Measurements from ENCODE around the gene SMC1A.
"Not testable (repeated sequence)": the region's sequence is repeated elsewhere in the genome, so short reads cannot be mapped to it uniquely, and the experiment has no call there.

The SMC1A gene

DNA sequence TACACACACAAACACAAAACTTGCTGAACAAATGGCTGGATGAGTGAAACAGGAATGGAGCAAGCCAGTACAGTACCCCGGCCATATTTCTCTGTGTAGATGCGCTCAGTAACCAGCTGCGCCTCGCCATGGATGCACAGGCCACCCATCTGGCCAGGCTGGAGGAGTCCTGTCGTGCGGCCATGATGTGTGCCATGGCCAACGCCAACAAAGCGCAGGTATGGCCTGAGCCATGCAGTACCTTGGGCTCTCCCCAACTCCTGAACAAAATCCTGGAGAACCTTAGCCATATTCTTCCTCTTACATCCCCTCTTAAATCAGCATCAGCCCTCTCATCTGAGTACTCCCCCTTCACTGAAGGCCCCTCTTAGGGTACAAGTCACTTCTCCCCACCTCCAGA lies 7.3 kb upstream of the SMC1A start:
- DNase-seq (ENCODE audit: insufficient read length, low spot score) (no peak), FAIRE-seq (no peak)

DNA sequence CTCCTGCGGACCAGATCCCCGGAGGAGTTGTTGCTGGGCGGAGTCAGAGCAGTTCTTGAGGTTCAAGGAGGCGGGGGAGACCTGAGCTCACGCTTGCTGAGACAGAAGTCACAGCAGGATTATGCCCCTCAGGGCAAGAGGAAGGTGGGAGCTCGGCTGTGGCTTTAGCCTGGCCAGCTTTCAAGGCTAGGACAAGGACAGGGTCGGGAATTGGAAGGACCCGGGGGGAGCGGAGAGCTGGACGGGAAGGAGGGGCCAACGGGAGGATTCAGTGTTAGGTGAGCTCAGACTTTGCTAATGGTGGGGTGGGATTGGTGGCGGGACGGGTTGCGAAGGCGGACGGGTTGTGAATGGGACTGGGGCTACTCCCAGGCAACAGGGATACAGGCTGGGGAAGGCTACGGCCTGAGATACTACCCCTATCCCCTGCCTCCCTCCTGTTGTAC lies 430 bp upstream of the SMC1A start, which contains the start of gene RIBC1:
Gene RIBC1, plus strand, starts transcription at position 13 of the 446 bp plus-strand sequence. CDS start 3,404 bp downstream, outside the sequence.
- DNase-seq (ENCODE audit: insufficient read length, low spot score), result no peak
- no peak for FAIRE-seq

DNA sequence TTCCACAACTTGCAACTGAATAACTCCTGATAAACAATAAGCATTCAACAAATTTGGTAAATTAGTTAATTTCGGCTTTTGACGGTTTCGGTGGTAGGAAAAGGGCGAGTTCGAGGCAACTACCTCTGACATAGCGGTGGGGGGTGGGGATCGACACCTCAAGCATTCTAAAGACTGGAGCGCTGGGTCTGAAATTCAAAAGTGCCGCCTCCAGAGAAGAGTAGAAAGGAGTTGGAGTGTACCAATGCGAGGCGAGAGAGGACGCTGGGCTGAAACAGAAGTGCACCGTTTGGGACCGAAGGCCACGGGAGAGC lies 725 bp downstream of the SMC1A start:
- no peak for FAIRE-seq
- no peak for DNase-seq (ENCODE audit: insufficient read length, low spot score)

DNA sequence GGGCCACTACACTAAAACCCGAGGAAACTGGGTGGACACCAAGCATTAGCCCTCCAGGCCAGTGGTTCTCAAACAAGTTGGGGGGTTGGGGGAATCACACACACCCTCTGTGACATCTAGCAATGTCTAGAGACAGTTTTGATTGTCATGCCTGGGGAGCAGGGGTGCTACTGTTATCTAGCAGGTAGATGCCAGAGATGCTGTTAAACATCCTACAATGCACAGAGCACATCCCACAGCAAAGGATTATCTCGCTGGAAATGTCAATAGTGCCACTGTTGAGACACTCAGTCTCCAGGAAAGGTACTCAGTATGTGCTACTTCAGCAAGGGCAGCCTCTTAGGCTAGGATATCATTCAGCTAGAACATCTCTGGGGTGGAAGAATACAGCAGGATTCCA lies 1.3 kb downstream of the SMC1A start:
- no peak for FAIRE-seq
- no peak for DNase-seq (ENCODE audit: insufficient read length, low spot score)

DNA sequence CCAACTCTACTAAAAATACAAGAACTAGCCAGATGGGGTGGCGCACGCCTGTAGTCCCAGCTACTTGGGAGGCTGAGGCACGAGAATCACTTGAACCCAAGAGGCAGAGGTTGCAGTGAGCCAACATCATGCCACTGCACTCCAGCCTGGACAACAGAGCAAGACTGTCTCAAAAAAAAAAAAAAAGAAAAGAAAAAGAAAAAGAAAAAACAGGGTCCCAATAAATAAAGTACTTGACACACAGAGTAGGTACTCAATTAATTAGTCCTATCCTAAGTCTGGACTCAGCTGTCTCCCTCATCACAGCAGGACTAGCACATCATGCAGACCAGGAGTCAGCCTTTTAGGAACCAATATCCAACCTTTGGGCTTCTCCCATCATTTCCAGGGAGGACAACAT lies 2.1 kb downstream of the SMC1A start:
- not testable (repeated sequence) for FAIRE-seq; DNase-seq (ENCODE audit: insufficient read length, low spot score)

DNA sequence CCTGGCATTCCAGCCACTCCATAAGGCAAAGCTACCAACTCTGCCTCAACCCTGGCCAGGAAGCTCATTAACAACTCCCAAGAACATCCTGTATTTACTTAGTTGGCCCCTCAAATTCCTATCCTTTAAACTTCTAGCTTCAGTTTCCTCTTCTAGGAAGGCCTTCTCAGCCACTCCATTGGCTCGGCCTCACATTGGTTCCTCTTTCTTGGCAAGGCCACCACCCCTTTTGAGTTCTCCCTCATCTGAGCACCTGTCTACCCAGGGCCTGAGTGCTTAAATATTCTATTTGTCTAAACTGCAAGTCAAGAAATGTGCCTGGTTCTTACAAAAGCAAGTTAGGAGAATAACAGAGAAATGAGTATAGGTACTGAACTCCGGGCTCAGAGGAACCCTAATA lies 10.0 kb downstream of the SMC1A start:
- no peak for FAIRE-seq
- DNase-seq (ENCODE audit: insufficient read length, low spot score), result no peak

DNA sequence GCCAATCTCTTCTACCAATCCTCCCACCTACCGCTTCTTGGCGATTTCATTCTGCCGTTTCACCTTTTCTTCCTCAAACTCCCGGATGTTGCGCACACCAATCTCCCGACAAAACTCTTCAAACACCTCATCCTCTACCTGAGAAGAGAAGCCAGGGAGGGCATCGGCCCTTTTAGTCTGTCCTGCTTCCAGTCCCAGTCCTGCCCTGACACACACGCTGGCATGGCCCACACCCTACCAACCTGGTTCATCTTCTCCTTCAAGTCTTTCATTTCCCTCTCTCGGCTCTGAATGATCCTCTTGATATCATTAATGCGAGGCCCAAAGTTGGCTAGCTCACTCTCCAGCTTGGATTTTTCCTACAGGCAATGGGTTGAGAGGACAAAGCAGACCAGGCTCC lies 18.9 kb downstream of the SMC1A start:
- DNase-seq (ENCODE audit: insufficient read length, low spot score) (no peak), FAIRE-seq (peak; percentile 44)

DNA sequence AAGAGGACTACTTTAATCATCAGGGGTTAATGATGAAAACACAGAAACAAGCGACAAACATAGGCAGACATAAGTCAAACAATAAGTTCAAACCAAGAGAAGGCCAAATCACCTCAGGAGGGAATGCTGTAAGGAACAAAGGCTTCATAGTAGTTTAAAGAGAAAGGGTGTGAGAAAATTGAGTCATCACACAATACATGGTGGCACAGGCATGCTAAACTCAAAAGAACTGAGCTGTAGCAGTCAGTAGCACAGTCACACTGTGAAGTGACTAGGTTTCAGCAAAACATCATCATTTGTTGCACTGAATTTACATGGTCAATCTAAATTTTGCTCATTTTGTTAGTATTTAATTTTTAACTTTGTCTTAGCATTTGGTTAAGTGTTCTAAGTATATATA lies 24.2 kb downstream of the SMC1A start:
- FAIRE-seq (no peak), DNase-seq (ENCODE audit: insufficient read length, low spot score) (no peak)

DNA sequence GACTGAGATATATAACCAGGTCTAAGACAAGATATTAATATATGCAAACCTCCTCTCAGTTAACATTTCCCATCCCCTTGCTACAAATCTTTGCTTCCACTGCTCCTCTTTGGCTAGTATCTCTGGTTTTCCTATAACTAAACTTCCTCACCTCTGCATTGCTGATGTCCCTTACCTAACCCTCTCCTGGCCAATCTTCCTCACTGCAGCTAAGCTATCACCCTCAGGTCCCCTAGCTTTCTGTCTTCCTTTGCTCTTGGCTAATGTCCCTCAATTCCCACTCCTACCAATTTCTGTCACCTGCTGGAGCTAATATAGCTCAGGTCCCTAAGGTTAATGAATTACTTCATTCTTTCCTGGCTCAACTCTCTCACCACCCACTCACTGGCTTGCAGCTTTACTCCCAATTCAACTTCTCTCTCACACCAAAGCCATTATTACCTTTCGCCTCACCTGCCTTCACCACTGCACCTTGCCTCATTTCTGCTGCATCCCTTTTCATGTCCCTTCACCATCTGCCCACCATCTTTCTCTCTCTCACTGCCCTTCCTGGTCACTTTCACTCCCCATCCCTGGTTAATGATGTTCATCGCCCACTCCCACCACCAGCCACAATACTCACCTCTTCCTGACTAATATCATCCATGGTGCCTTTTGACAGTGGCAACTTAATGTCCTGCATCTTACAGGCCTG lies 26.7 kb downstream of the SMC1A start:
- FAIRE-seq (no peak), DNase-seq (ENCODE audit: insufficient read length, low spot score) (no peak)

DNA sequence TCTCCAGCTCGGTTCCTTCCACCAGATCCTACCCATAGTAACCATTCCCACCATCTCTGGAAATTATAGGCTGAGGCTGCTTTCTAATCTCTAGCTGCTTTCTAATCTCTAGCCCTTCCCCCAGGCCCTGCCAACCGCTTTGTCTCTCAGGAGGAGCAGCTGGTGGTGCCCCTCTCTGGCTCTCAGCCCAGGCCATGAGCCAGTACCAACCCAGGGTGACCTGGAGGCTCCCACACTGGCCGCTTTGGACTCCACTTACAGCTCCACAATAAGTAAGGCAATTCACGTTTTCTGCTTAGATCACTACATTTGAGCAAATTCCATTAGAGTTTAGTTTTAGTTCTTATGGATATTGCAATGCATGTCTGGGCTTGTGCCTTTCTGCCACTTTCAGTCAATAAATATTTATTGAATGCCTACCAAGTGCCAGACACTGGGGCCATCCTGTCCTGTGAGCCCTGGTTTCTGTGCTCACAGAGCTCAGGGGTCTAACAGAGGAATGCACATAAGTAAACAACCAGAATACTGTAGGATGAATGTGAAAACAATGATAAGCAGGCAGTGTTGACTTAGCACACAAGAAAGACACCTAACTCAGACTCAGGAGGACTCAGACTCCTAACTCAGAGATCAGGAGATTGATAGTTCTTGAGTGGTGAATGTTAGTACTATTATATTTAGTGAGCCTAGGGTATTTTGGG lies 38.9 kb downstream of the SMC1A start:
- FAIRE-seq (no peak), DNase-seq (ENCODE audit: insufficient read length, low spot score) (no peak)

DNA sequence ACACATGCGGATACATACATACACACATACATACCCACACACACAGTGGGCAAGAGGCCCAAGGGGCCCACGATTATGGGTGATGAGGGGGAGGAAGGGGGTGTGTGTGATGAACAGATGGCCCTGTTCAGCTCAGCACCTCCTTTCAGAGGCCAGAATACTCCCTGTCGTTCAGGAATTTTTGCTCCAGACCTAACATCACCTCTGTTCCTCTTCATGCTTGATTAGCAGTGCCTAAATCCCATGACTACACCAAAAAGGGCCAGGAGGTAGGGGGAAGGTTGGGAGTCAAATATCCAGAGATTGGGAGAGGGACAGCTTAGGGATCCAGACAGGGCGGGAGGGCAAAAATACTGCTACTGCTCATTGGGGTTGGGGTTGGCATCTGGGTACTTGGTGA lies 42.7 kb downstream of the SMC1A start:
- DNase-seq (ENCODE audit: insufficient read length, low spot score) (no peak), FAIRE-seq (no peak)

DNA sequence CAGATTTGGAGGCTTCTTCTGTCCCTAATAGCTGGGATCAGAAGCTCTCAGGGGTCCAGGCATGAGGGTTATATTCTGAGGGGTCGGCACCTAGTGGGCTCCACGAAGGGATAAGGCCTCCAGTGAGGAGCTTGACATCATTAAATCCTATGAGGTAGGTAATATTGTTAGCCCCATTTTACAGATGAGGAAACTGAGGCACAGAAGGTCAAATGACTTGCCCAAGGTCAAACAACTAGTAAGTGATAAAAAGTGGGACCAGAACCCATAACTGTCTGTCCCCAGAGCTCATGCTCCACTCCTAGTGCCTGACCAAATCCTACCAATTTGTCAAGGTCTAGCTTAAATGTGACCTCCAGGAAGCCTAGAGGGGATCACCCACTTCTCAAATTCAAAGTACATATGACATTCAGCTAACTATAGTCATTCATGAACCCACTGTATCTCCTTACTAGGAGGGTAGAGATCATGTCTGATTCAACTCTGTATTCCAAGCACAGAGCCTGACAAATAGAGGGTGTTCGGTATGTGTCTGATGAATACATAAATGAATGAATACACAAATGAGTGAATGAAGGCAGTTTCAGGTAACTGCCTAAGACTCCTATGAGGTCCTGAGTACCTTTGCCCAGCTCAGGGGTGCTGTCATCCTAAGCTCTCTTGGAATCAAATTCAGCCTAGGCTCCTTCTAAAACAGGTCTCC lies 43.3 kb downstream of the SMC1A start:
- FAIRE-seq (no peak), DNase-seq (ENCODE audit: insufficient read length, low spot score) (no peak)

DNA sequence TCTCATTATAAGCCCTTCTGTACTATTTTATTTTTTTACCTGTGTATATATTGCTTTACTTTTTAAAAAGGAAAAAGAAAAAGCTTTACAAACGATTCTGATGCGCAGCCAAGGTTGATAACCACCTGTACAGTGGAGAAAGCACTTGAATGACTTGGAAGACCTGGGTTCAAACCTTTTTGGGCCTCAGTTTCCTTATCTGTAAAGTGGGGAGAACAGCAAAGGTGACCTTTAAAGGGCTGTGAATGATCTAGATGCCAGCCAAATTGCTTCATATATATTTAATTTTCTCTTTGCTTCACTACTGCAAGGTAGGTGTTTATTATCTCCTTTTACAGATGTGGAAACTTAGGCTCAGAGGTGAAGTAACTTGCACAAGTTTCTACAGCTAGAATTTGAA lies 45.0 kb downstream of the SMC1A start:
- no peak for DNase-seq (ENCODE audit: insufficient read length, low spot score)
- no peak for FAIRE-seq

DNA sequence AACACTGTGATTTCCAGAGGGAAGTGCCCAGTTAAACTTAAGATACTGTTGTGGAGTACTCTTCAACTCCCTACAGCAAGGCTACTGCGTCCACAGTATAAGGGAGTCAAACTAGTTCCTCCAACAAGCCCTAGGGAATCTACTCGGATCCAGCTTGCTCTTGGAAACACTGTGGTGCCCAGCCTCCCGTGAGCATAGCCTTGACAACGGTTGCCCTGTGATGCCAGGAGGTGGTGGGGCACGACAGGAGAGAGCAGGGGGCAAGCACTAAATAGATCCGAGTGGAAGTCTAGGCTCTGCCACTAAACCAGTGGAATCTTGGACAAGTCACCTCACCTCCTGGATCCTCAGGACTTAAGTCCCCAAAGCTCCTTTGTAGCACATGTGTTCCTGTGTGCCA lies 45.6 kb downstream of the SMC1A start:
- no peak for DNase-seq (ENCODE audit: insufficient read length, low spot score)
- peak; percentile 66 for FAIRE-seq

DNA sequence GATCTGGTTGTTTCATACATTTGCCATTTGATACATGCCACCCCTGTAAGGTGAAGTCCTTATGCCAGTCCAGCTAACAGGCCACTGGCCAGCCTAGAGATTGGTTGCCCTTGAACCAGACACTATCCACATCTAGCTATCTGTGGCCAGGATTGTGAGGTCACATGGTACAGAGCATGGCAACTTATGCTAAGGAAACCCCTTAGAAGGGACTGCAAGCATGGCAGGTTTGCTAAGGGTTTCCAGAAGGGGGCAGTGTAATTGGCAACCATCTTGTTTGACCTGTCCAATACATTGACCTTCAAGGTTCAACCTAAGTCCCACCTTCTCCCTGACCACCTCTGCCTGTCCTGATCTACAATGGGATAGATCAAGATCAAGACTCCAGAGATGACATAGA lies 47.5 kb downstream of the SMC1A start:
- no peak for FAIRE-seq

DNA sequence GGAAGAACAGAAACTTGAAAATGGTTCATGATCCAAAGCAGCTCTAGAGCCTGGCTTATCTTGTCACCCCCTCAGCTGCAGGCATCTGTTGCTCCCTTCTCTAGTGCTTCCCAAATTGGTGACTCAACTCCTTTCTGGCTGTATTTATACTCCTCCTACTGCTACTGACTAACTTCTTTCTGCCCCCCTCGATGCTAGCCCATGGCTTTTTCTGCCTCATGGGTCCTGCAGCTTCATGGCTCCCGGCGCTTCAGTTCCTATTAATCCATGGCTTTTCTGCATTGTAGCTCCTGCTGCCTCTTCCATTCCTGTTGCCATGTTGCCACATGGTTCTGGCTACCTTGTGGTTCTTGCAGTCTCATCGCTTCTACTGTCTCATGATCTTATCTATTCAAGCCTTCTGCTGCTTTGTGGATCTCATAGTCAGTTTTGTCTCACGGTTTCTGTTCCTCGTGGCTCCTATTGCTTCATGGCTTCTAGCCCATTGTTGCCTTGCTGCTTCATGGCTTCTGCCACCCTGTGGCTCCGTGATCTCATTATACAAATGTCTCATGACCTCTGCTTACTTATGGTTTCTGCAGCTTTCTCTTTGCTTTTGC lies 48.1 kb downstream of the SMC1A start:
- FAIRE-seq, result no peak
- no peak for DNase-seq (ENCODE audit: insufficient read length, low spot score)

More for the DNA sequence above, 47.5 kb downstream of the SMC1A start:
- no peak for DNase-seq (ENCODE audit: insufficient read length, low spot score)

DNA sequence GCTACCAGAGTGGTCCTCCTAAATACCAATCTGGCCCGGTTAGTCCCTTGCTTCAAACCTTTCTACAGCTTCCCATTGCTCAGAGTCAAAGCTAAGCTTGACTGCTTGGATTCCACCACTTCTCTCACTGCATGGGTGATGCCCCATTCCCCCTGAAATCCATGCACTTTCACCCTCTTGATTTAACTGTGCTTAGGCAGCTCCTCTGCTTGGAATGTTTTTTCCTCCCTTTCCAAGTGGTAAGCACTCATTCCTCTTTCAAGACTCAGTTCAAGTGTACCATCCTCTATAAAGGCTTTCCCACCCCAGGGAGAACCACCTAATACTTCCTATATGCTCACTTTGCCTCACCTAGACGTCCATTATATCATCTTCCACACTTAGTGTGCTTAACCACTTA lies 49.1 kb downstream of the SMC1A start:
- DNase-seq (ENCODE audit: insufficient read length, low spot score) (no peak), FAIRE-seq (no peak)

DNA sequence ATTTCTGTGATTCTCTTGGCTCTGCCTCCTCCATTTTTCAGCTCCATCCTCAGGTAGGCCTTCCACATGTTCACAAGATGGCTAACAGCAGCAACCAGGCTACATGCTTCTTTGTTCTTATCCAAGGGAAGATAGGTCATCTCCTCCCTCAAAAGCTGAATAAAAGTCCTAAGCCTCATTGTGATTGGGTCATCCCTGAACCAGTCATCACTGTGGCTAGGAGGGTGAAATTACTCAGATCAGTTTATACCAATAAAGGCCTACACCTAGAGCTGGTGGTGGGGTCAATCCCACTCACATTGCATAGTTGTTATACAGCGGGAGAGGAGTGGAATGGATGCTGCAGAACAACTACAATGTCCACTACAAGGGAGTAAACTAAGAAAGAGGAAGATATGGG lies 56.0 kb downstream of the SMC1A start:
- peak; percentile 74 for FAIRE-seq
- DNase-seq (ENCODE audit: insufficient read length, low spot score), result not testable (repeated sequence)

DNA sequence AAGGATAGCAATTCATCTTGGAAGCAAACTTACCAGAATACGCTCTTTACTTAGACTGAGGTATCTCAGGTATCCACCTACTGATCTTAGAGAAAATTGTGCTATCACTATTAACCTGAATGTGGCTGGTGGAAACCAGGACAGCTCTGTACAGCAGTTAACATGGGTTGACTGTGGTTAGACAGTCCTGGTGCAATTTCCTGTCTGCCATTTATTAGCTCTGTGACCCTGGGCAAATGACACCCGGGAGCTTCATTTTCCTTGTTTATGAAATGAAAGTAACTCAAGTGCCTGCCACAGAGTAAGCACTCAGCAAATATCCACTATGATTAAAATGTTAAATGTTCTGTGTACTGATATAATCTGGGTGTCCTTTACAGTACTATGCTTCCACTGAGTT lies 60.0 kb downstream of the SMC1A start:
- DNase-seq (ENCODE audit: insufficient read length, low spot score) (no peak), FAIRE-seq (peak; percentile 60)

DNA sequence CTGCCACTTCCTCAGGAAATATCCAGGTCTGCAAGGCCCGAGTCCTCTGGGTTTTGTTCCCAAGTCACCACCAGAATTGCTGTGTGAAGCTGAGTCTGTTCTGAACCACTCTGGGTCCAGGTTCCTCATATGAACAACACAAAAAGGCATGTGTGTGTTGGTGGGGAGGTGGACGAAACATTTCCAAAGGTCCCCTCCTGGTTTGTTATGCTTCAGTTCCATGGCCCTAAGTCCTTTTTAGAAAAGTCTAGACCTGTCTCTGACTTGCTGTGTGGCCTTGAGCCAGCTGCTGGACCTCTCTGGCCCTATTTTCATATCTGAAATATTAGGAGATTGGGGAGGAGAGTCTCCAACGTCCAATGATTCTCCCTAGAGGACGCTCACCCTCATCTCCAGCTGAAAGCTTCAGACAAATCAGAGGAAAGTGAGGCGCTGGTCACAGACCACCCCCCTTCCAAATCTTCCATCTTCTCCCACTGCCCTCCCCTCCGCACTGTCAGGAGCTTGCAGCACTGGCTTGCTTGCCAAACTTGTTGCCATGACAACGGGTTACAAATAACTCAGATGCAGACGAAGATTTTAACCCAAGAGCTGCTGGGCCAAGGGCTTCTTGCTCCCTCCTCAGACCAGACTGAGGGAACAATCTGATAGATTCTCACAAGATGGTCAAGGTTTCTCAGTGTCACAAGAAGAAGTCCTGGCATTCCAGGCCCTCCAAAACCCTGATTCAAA lies 64.5 kb downstream of the SMC1A start:
- DNase-seq (ENCODE audit: insufficient read length, low spot score), result no peak
- no peak for FAIRE-seq

DNA sequence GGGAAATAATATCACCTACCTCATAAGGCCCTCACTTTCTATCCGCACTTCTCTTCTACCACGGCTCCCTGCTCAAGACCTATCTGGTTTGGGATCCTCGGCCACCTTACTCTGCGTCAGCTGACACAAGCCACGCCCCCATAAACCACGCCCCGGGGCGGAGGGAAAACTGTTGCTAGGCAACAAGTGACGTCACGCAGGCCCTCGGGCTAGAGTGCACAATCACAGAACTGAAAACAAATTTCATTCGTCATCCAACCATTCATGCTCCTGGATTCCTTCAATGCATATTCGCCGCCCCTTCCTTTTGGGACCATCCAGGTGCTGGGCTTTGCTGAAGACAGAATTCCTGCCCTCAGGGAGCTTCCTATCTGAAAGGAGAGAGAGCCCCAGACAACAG lies 66.3 kb downstream of the SMC1A start:
- FAIRE-seq (no peak), DNase-seq (ENCODE audit: insufficient read length, low spot score) (no peak)

All from GM19239 (cell line).